GM15510 (cell line): ENCODE measurements around the gene PPARD.

Experiments
- POLR2A ChIP-seq: IDR thresholded peaks from 3 replicates; pipeline ENCODE4 v1.6.1; 2011; ENCODE audit warnings: borderline replicate concordance; ENCODE audit not compliant: insufficient read length; ENCODE audit errors: extremely low read depth

The PPARD gene

DNA sequence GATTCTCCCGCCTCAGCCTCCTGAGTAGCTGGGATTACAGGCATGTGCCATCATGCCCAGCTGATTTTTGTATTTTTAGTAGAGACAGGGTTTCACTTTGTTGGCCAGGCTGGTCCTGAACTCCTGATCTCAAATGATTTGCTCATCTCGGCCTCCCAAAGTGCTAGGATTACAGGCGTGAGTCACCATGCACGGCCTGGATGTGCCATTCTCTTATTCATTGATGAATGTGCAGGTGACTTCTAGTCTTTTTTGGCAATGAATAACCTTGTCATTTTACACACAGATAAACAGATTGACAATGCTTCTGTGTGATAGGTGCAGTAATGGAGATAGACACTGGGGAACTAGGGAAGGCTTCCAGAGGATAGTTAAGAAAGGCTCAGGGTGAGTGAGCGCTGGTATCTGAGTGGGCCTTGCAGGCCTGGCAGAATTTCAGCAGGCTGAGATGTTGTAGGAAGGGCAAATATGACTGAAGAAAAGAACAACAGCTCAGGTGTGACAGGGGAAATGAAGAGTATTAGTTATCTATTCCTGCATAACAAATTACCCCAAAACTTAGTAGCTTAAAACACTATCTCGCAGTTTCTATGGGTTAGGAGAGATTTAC, 23.3 kb downstream of the PPARD start:
- TF ChIP-seq POLR2A: no peak

DNA sequence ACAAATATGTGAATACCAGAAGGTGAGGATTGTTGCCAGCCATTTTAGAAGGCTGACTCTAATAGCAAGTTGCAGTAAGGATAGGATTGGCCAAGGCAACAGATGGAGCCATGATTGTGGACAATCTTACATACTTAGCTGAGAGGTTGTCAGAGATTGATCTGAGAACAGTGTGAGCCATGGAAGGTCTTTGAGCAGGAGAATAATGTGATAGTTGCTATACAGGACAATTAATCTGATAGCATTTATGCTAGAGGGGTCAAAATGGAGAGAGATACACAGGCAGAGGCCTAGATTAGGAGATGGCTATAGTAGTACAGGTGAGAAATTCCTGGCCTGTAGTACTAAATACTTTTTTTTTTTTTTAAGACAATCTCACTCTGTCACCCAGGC, 23.8 kb downstream of the PPARD start:
- TF ChIP-seq POLR2A: no peak

DNA sequence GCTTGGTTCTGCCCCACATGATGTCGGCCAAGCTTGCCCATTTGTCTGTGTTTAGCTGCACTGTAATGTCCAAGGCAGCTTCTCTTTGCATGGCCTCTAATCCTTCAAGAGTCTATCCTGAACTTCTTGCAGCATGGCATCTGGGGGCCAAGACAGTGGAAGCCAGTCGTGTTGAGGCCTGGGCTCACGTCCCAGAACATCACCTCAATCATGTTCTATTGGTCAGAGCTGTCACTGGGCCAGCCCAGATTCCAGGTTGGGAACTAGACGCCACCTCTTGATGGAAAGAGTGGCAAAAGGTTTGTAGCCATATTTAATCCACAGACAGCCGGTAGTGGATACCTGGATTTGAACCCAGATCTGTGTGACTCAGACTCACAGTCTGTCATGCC, 25.3 kb downstream of the PPARD start:
- TF ChIP-seq POLR2A: no peak

DNA sequence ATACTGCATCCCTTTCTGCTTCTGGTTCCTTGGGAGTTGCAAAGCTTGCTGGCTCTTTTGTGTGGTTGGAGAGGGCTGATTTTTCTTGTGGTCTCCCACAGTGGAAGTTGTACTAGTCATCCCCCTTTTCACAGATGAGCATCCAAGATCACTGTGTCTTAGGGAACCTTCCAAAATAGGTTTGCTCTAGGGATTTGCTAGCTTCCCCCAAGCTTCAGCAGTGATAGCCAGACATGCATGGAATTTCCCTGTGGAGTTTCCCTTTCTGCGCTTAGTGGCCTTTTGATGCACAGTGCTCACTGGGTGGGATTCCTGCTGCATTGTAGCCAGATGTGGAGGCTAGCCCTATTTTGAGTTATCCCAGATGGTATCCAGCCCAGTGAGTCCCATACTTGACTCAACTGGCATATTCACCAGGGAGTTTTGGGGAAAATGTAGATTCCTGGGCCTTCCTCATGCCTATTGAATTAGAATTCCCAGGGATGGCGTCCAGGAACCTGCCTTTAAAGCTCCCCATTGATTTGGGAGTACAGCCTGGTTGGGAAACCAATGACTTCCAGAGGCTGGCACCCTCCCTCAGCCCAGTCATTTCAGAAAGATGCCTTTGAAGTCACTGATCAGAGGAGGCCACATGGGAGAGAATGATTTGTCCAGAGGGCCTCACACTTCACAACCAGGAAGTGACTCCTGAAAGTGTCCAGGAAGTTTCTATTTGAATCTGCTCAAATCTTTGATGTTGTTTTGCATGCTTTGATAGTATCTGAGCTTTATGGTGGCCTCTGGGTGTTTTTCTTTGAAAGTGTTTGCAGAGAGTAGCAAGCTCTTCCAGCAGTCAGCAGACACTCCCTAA, 25.9 kb downstream of the PPARD start:
- no peak for TF ChIP-seq POLR2A

DNA sequence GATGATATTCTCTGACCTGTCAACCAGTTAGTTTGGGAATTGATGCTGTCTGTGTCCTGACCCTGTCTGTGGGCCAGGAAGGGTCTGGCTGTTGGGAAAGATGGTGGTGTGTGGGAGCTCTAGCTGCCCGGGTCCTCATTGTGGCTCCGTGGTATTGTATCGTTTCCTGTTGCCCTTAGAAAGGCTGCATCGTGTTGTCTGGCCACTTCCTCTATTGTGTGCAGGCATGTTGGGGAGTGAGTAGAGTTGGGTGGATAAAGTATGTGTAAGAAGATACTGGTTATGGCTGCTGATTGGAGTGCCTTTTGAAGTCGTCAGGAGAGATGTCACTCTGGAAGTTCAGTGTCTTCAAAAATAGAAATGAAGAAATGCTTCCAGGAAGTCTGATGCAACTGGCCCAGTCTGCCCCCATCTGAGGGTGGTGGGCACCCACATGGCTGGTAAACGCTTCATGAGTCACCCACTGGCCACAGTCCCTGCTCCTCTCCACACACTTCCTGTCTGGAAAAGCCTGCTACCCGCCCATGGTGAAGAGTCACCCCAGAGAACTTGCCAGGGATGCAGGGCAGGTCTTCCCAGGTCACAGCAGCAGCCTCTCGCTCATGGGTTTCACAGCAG, 27.9 kb downstream of the PPARD start:
- no peak for TF ChIP-seq POLR2A

DNA sequence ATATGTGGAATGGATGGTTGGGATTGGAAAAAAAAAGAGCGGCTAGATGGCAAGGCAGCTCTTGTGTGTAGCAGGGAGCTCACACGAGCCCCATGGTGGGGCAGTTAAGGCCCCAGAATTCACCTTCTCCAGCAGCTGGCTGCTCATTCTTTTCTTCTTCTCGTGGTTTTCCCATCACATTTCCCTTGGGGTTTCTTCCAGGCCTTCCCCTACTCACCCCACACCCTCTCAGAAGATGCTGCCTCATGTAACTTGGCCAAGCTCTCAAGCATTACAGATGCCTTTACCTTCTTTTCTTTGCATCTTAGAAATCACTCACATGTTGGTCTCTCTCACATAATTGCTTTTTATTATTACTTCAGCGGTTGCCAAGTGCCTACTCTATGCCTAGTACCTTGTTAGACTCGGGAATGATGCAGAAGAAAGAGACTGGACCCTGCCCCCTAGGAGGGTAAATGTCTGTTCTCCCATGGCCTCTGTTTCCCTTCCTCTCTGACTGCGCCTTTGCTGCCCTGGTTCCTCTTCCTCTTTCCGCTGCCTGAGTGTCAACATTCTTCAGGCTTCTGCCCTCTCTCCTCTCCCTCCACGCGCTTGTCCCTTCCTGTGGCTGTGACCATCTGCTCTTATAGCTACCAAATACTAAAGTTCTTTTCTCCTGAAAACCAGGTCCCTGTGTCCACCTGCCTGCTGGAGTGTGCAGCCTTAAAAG, 28.6 kb downstream of the PPARD start:
- no peak for TF ChIP-seq POLR2A

DNA sequence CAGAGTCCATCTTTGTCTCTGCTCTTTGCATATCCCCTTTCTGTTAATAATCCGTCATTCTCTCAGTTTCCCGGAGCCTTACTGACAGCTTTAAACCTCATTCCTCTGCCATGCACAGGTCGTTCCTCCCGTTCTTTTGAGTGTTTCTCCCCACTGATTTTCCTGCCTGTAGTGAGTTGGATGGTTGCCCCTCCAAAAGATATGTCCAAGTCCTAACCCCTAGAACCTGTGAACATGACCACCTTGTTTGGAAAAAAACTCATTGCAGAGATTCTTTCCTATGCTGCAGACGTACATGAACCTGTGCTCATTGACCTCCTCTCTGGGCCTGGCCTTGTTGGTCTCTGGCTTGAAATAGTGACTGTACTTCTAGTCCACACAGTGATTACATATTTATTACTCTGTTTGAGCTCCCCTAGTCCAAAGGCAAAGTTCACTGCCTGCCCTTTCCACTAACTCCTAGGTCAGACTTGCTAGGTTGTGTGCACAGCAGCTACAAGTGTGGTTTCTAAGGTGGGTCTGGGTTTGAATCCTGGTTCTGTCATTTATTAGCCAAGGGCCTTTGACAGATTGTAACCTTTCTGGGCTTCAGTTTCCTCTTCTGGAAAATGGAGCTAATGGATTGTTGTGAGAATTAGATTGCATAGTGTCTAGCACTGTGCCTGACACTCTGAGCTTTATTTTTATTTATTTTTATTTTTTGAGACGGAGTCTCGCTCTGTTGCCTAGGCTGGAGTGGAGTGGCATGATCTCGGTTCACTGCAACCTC, 29.3 kb downstream of the PPARD start:
- no peak for TF ChIP-seq POLR2A

DNA sequence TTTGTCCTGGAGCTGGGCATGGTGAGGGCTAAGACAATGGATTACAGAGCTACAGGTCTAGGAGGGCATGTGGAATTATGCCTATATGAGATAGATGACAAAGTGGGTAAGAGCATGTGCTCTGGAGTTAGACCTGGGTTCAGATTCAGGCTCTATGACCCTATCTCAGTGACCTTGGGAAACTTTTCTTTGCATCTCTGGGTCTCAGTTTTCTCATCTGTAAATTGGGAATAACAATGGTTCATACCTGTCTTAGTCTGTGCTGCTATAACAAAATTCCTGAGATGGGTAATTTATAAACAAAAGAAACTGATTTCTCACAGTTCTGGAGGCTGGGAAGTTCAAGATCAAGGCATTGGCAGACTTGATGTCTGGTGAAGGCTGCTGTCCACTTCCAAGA, 30.3 kb downstream of the PPARD start:
- no peak for TF ChIP-seq POLR2A

DNA sequence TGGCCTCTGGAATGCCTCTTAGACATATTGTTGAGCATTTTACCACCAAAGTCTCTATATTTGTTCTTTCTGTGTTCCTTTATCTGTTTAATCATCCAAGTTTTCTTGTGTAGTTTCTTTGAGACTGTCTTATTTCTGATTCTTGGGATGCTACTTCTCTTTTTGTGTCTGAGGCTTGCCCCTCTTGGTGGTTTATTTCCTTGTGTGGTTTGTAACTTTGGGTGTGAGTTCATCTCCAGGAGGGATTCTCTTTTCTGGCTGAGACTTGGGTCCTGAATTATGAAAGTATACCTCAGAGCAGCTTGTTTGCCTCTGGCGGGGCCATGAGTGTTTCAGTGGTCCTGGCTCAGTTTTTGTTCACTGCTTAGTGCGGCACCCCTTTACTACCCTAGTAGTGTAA, 33.9 kb downstream of the PPARD start:
- no peak for TF ChIP-seq POLR2A

DNA sequence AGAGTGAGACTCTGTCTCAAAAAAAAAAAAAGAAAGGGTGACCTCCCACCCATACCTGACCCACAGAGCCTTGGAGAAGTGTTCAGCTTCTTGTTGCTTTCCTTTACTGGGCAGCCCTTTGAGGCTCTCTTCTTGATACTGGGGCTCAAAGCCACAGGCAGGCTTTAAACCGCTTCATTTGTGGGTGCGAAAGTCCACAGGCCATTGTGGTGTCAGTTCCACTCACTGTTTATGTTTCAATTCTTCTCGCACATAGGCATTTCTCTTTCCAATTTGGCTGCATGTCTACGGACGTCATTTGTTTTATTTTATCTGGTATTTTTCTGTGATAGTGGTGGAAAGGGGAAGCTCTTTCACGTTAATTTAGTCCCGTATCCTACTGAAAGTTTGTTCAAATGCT, 34.6 kb downstream of the PPARD start:
- no peak for TF ChIP-seq POLR2A

DNA sequence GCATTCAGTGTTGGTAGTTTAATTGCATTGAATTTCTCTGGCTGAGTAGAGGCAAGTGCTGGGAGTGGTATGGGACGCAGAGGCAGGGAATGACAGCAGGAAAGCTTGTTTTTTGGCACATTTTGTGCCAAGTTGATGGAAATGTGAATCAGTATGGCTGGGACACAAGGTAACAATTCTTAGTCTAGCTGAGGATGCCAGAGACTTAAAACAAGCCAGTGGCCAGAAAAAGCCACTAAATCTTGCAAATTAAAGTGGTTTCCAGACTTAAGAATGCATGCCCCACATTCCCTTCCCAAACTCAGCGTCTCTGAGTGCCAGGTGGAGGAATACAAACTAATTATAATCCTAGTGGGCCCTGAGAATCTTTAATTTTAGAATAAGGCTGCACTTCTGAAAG, 35.9 kb downstream of the PPARD start:
- TF ChIP-seq POLR2A: no peak

DNA sequence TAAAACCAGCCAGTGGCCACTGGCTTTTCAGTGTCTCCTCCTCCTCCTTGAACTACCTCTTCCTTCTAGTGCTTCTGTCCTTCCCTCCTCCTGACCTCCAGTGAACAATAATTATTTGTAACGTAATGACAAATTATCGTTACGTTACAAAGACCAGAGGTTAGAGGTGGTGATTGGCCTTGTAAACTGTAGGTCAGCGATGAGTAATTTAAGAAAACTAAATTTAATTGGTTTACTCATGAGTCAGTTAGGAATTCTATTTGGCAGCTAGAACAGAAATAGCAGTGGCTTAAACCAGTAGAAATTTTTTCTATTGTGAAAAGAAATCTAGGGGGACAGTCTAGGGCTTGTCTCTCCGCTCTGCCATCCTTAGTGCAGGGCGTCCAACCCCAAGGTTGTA, 38.8 kb downstream of the PPARD start:
- no peak for TF ChIP-seq POLR2A

DNA sequence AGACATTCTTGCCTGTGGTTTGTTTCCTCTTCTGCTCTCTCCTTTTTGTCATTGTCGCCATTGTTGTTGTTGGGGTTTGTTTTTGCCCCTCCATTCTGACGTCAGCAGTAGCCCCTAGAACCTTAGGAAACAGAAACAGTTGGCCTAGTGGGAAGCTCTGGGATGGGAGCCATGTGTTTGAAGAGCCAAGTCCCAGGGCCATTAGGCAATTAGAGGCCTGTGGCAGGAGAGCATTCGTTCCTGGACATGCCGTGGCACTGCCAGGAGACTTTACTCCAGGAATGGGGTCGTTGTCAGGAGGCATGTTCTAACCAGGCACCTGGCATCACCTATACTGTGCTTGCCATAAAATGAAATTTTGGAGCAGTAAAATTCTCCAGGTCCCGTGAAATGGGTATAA, 39.7 kb downstream of the PPARD start:
- TF ChIP-seq POLR2A: no peak

DNA sequence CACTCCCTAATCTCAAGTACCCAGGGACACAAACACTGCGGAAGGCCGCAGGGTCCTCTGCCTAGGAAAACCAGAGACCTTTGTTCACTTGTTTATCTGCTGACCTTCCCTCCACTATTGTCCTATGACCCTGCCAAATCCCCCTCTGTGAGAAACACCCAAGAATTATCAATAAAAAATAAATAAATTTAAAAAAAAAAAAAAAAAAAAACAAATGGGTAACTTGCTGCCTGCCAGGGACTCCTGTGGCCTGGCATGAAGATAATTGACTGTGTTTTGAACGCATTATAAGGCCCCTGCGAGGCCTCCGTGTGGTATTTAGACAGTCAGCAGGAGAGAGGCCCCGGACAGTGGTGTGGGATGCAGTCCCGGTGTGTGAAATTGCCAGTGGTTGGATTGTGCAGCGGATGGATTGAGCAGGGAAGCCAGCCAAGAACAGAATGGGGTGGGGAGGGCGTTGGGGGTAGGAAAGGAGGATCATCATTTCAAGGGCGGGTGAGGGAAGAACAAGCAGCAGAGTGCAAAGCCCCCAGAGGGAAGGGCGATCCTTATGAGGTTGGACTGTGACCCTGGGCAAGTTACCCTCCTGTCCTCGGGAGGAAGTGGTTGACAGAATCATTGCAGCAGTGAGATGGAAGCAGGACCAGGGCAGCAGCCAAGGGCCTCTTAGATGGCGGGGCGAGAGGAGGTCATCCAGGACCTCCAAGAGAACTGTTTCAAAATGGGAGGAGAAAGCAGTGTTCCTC, 43.3 kb downstream of the PPARD start:
- TF ChIP-seq POLR2A: no peak
